Gastroesophageal sphincter (tissue), 4 donors: ENCODE data around the gene DOC2A. TPM values are rescaled to one million over a fixed set of nuclear protein-coding genes. Genes with fewer than 3 reads are reported as not detected.

Experiments
- ATAC-seq: fragments of 150-250 bp; one replicate; pipeline ENCODE4 v1.9.1; 2016; ENCODE audit warnings: mild to moderate bottlenecking, moderate library complexity
- H3K27ac ChIP-seq, 4 donors: fragments of 200-600 bp; sonication (generic) in 3 of 4; 1 replicate in 3 of 4; 2 replicates in 1 of 4; pipeline ENCODE4 v1.5.1; 2016 to 2019
- H3K27me3 ChIP-seq: fragments of 200-600 bp; sonication (generic); one replicate; pipeline ENCODE4 v1.5.1; 2019
- H3K36me3 ChIP-seq, 2 donors: fragments of 200-600 bp; sonication (generic); one replicate each; pipeline ENCODE4 v1.5.1; 2019; ENCODE audit warnings: control low read depth in 1 of 2
- H3K4me1 ChIP-seq, 3 donors: fragments of 200-600 bp; sonication (generic); 1 replicate in 2 of 3; 2 replicates in 1 of 3; pipeline ENCODE4 v1.5.1; 2016 to 2019; ENCODE audit warnings: control low read depth in 2 of 3
- H3K4me3 ChIP-seq, 2 donors: fragments of 200-600 bp; sonication (generic); one replicate each; pipeline ENCODE4 v1.5.1; 2019; ENCODE audit warnings: mild to moderate bottlenecking in 1 of 2, moderate library complexity in 1 of 2
- H3K9me3 ChIP-seq, 3 donors: fragments of 200-600 bp; sonication (generic); one replicate each; pipeline ENCODE4 v1.5.1; 2017 to 2019; ENCODE audit warnings: control low read depth in 2 of 3
- EP300 ChIP-seq: sonication (generic); formaldehyde crosslinking; IDR thresholded peaks from one replicate; pipeline ENCODE4 v1.6.1; 2017; ENCODE audit warnings: antibody characterized with exemption, mild to moderate bottlenecking
- POLR2A ChIP-seq, 2 donors: fragments of 450-650 bp; IDR thresholded peaks; one replicate each; pipeline ENCODE4 v1.6.1; 2017; ENCODE audit warnings: antibody characterized with exemption in 2 of 2, mild to moderate bottlenecking in 2 of 2, moderate library complexity in 1 of 2
- POLR2AphosphoS5 ChIP-seq: sonication (generic); formaldehyde crosslinking; IDR thresholded peaks from one replicate; pipeline ENCODE4 v1.6.1; 2017; ENCODE audit warnings: antibody characterized with exemption
- WGBS, 2 donors: methylation state at CpG; one replicate each; pipeline ENCODE4 v1.1.5; 2018; ENCODE audit warnings: low coverage in 1 of 2; 5-methylcytosine and 5-hydroxymethylcytosine counted together
- total RNA-seq, 4 donors: library from RNA; depleted of rRNA; stranded (reverse); fragments of >200 nt; gene quantifications; one replicate each; pipeline ENCODE4 v1.1.0, GENCODE V29; 2016
- TF ChIP-seq, protein P1 (sequence below), 4 experiments: fragments of 200-600 bp in 2 of 4; fragments of 450-650 bp in 2 of 4; sonication (generic) in 1 of 4; IDR thresholded peaks; one replicate each; pipeline ENCODE4 v1.5.1; 2017 to 2019; ENCODE audit warnings: antibody characterized with exemption in 4 of 4, mild to moderate bottlenecking in 2 of 4, moderate library complexity in 2 of 4

Gene DOC2A
- total RNA-seq, 4 donors from 2014 or later, result 0.77 to 0.81 (median 0.78) TPM; not detected in 1

GRCh38 chr16:29977063-29977825 lies 33.6 kb downstream of the DOC2A start:
- 43 to 60% methylated on average over 1 to 4 of the region's 9 CpGs for WGBS, 2 donors
- Histone ChIP-seq H3K27me3 (no peaks in the 10 kb centered on the region), H3K9me3 (no peaks in the 10 kb centered on the region), H3K4me1 (peaks cover 5 to 51% (median 31%) of the 10 kb centered on the region in 3 donors), H3K4me3 (peak overlapping the region in 1 of 2 donors; percentile 95), H3K36me3 (peaks cover 0 to 51% of the 10 kb centered on the region in 2 donors), H3K27ac (peak overlapping the region in 3 of 4 donors; percentile 18 to 94 (median 92))
- no peak for TF ChIP-seq POLR2AphosphoS5
- TF ChIP-seq, protein P1, sequence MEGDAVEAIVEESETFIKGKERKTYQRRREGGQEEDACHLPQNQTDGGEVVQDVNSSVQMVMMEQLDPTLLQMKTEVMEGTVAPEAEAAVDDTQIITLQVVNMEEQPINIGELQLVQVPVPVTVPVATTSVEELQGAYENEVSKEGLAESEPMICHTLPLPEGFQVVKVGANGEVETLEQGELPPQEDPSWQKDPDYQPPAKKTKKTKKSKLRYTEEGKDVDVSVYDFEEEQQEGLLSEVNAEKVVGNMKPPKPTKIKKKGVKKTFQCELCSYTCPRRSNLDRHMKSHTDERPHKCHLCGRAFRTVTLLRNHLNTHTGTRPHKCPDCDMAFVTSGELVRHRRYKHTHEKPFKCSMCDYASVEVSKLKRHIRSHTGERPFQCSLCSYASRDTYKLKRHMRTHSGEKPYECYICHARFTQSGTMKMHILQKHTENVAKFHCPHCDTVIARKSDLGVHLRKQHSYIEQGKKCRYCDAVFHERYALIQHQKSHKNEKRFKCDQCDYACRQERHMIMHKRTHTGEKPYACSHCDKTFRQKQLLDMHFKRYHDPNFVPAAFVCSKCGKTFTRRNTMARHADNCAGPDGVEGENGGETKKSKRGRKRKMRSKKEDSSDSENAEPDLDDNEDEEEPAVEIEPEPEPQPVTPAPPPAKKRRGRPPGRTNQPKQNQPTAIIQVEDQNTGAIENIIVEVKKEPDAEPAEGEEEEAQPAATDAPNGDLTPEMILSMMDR (IDR thresholded peaks at IDR 0.05), result no peak
- no peak for TF ChIP-seq EP300
- no peak for TF ChIP-seq POLR2A (IDR thresholded peaks at IDR 0.05)
- ATAC-seq, result no peak

DNA sequence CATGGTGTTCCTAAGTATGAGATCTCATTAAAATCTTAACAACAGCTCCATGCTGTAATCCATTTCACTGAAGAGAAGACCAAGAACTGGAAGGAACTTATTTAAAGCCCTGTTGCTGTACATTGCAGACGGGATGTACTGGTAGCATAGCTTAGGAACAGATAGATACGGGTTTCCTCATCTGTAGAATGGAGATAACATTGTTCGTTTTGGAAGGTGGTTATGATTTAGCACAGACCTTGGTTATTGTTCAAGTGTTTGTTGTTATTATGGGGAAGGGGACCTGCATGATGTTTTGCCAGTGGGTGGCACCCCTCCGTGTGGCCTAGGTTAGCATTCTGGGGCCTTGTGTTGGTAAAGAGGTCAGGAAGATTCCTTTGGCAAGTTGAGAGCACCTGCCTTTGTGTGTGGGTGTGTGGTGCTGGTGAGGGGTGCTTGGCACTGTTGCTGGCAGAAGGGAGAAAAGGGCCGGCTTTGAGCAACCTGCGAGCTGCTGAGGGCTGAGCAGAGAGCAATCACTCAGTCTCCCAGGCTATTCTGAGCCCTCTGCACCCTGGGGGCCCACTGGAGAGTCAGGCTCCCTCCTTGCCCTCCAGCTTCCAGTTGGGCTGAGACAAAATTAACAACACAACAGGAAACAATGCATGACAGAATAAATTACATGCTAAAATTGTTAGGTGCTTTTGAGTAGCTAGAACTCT lies 34.9 kb downstream of the DOC2A start:
- TF ChIP-seq POLR2A (IDR thresholded peaks at IDR 0.05) (no peak), EP300 (no peak), POLR2AphosphoS5 (no peak)
- TF ChIP-seq, protein P1 (IDR thresholded peaks at IDR 0.05), result no peak
- Histone ChIP-seq H3K27ac (peak overlapping the region in 3 of 4 donors; percentile 92 to 94 (median 92)), H3K4me3 (peak overlapping the region in 1 of 2 donors; percentile 95), H3K27me3 (no peaks in the 10 kb centered on the region), H3K4me1 (peaks cover 5 to 51% (median 31%) of the 10 kb centered on the region in 3 donors), H3K36me3 (peaks cover 0 to 50% of the 10 kb centered on the region in 2 donors), H3K9me3 (no peaks in the 10 kb centered on the region)
- ATAC-seq, result no peak
- 13 to 20% methylated on average over 4 to 5 of the region's 6 CpGs for WGBS, 2 donors

DNA sequence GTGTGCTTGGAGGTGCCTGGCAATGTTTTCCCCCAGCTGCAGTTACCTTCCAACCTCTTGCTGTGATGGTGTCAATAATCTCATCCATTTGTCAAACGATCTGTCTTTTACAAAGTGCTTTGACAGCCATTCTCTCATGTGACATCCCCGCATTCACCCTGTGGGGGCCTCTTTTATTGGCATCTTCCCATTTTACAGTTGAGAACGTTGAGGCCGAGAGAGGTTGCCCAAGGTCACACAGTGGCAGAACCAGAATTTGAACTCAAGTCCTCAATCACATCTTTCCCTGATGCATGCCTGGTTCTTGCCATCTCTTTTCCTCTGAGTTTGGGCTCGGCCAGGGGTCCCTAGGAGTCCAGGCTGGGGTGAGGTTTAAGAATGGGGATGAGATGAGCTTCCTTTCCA lies 35.7 kb downstream of the DOC2A start:
- Histone ChIP-seq H3K9me3 (no peaks in the 10 kb centered on the region), H3K36me3 (peaks cover 0 to 49% of the 10 kb centered on the region in 2 donors), H3K27me3 (no peaks in the 10 kb centered on the region), H3K4me1 (peaks cover 5 to 51% (median 31%) of the 10 kb centered on the region in 3 donors), H3K4me3 (peak overlapping the region; percentile 83 to 95), H3K27ac (peak overlapping the region in 3 of 4 donors; percentile 92 to 94 (median 92))
- WGBS, 2 donors, result 9 to 80% methylated on average over 1 to 2 of the region's 5 CpGs
- ATAC-seq, result no peak
- TF ChIP-seq POLR2A (IDR thresholded peaks at IDR 0.05) (no peak), EP300 (no peak)
- TF ChIP-seq, protein P1 (IDR thresholded peaks at IDR 0.05), result no peak

DNA sequence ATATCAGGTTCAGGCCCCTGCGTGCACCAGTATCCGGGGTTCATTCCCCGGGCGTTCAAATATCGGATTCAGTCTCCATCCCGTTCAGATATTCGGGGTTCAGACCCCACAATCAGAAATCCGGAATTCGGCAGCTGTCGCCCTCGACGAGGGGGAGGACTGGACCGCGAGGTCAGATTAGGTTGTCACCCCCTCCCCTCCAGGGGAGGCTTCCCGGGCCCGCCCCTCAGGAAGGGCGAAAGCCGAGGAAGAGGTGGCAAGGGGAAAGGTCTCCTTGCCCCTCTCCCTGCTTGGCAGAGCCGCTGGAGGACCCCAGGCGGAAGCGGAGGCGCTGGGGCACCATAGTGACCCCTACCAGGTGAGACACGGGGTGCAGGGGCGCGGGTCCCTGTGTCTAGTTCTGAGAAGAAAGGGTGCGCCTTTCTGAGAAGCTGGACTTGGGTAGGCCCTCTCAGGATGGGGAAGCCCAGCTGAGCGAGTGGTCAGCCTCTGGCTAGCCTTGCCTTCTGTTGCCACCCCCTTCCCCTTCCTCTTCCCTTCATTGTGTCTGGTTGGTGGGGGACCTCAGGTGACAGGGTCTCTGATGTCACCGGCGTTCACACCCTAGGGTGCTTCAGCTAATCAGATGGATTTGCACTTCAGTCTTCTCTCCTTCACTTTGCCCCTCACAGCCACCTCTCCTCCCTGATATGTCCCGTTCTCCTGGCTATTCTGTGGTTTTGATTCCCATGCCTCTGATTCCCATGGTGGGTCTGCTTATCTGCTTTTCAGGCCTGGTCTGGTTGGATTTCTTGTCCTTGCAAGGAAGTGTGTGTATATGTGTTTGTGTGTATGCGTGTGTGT lies 36.3 kb downstream of the DOC2A start:
- Histone ChIP-seq H3K9me3 (no peaks in the 10 kb centered on the region), H3K4me3 (peak overlapping the region; percentile 83 to 95), H3K4me1 (peaks cover 5 to 51% (median 31%) of the 10 kb centered on the region in 3 donors), H3K27me3 (no peaks in the 10 kb centered on the region), H3K27ac (peak overlapping the region; percentile 83 to 94 (median 92)), H3K36me3 (peaks cover 0 to 49% of the 10 kb centered on the region in 2 donors)
- WGBS, 2 donors, result 0 to 6% methylated on average over 5 to 9 of the region's 31 CpGs
- no peak for ATAC-seq
- TF ChIP-seq POLR2A (IDR thresholded peaks at IDR 0.05) (peak in 1 of 2 donors; percentile 16), POLR2AphosphoS5 (no peak)
